Naive thymus-derived CD4-positive, alpha-beta T cell (primary cell): ENCODE measurements around the gene PRKAR1A. TPM values are rescaled to one million over a fixed set of nuclear protein-coding genes. Genes with fewer than 3 reads are reported as not detected.

Experiments
- ATAC-seq: fragments of 150-1000 bp; cut with Tn5 transposase; 2 replicates; pipeline ENCODE4 v1.10.0; 2021; ENCODE audit warnings: mild to moderate bottlenecking, moderate library complexity
- CTCF ChIA-PET: fragments of 350-600 bp; sonication (Branson Sonifier 250); formaldehyde crosslinking; loops from one replicate; lab custom pipeline; 2021; ENCODE audit warnings: antibody characterized with exemption; lab: Charles Lee
- POLR2A ChIA-PET: fragments of 350-600 bp; sonication (Branson Sonifier 250); formaldehyde crosslinking; loops from one replicate; lab custom pipeline; 2021; ENCODE audit warnings: antibody characterized with exemption, inconsistent platforms; lab: Charles Lee
- DNase-seq, 9 donors: peaks; one replicate each; pipeline versions ENCODE4 v3.0.0 to v3.0.0-alpha.2; 2020 to 2022; ENCODE audit warnings: mixed read lengths in 1 of 9
- H3K27ac ChIP-seq: one replicate; pipeline ENCODE4 v1.7.0; 2013; ENCODE audit warnings: mild to moderate bottlenecking, low read depth, low read length, moderate library complexity
- H3K27me3 ChIP-seq, 2 donors: one replicate each; pipeline ENCODE4 v1.7.0; 2013; ENCODE audit warnings: low read length in 2 of 2, mild to moderate bottlenecking in 2 of 2, moderate library complexity in 2 of 2; ENCODE audit not compliant: control insufficient read depth in 2 of 2, insufficient read depth in 2 of 2
- H3K36me3 ChIP-seq, 3 experiments: 1 replicate in 2 of 3; 2 replicates in 1 of 3; pipeline ENCODE4 v1.7.0; 2013; ENCODE audit warnings: low read length in 3 of 3, mild to moderate bottlenecking in 3 of 3, moderate library complexity in 1 of 3; ENCODE audit not compliant: insufficient read depth in 3 of 3, control insufficient read depth in 2 of 3
- H3K4me1 ChIP-seq, 2 donors: one replicate each; pipeline ENCODE4 v1.7.0; 2013; ENCODE audit warnings: low read length in 2 of 2, mild to moderate bottlenecking in 2 of 2, moderate library complexity in 1 of 2; ENCODE audit not compliant: control insufficient read depth in 2 of 2, insufficient read depth in 2 of 2
- H3K4me3 ChIP-seq: 2 replicates; pipeline ENCODE4 v1.7.0; 2013; ENCODE audit warnings: mild to moderate bottlenecking, low read length
- H3K9me3 ChIP-seq, 3 experiments: 1 replicate in 2 of 3; 2 replicates in 1 of 3; pipeline ENCODE4 v1.7.0; 2013; ENCODE audit warnings: low read length in 3 of 3; ENCODE audit not compliant: control insufficient read depth in 2 of 3
- H3K27ac Mint-ChIP-seq, 9 donors: one replicate each; pipeline ENCODE4 v1.8.0; 2020 to 2022; ENCODE audit warnings: mixed read lengths in 9 of 9, mild to moderate bottlenecking in 8 of 9, moderate library complexity in 5 of 9, inconsistent platforms in 2 of 9
- H3K27me3 Mint-ChIP-seq, 5 donors: one replicate each; pipeline ENCODE4 v1.8.0; 2021 to 2022; ENCODE audit warnings: mixed read lengths in 5 of 5, mild to moderate bottlenecking in 1 of 5
- H3K36me3 Mint-ChIP-seq, 5 donors: one replicate each; pipeline ENCODE4 v1.8.0; 2020 to 2022; ENCODE audit warnings: mixed read lengths in 5 of 5, mild to moderate bottlenecking in 3 of 5, inconsistent platforms in 1 of 5
- H3K4me1 Mint-ChIP-seq, 7 donors: one replicate each; pipeline ENCODE4 v1.8.0; 2020 to 2022; ENCODE audit warnings: mixed read lengths in 7 of 7, mild to moderate bottlenecking in 3 of 7, inconsistent platforms in 1 of 7
- H3K4me3 Mint-ChIP-seq, 10 donors: one replicate each; pipeline ENCODE4 v1.8.0; 2020 to 2022; ENCODE audit warnings: mild to moderate bottlenecking in 10 of 10, mixed read lengths in 10 of 10, moderate library complexity in 6 of 10, inconsistent platforms in 2 of 10
- H3K9me3 Mint-ChIP-seq, 11 donors: one replicate each; pipeline ENCODE4 v1.8.0; 2020 to 2022; ENCODE audit warnings: mixed read lengths in 11 of 11, mild to moderate bottlenecking in 4 of 11, inconsistent platforms in 1 of 11, moderate library complexity in 1 of 11
- intact Hi-C, 2 donors: fragments of 100-400 bp; cut with micrococcal nuclease; formaldehyde crosslinking; loops; one replicate each; pipeline ENCODE4 v1.15.1; 2023
- polyA plus RNA-seq, 2 donors: library from polyadenylated mRNA; unstranded; fragments of 300-500 nt; fragmentation: Illumina TruSeq; gene quantifications; one replicate each; pipeline ENCODE4 v1.2.3, GENCODE V29; 2021
- total RNA-seq, 6 experiments: library from RNA in 5 of 6; stranded (reverse) in 5 of 6; gene quantifications; 1 replicate in 5 of 6; 2 replicates in 1 of 6; pipeline ENCODE4 v1.2.3 and lab custom pipeline; 2021 to 2026

PRKAR1A gene
- total and polyA plus RNA-seq, 7 experiments from 2014 or later: 115 to 224 (median 156) TPM

DNA sequence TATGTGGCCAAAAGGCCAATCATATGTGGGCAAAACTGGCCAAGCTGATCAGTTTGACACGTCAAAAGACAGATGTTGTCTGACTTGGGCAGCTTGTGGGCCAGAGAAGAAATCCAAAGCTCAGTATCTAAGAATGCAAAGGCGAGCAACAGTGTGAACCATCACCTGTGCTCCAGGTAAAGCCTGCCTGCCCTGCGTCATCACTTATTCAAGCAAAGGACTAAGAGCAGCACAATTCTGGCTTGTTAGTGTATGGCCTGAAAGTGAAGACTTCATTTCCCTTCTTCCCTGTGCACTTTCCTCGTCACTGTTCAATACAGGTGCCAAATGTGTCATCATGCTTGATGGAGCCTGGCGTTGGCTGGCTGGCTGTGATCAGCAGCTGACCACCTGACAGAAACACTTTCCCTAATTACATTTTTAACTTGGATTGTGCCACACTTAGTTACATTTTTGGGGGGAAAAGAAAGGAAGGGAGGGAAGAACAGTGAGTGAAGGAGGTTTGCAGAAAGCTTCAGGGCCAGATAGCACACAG is 84.2 kb downstream of the PRKAR1A start:
- Mint-ChIP-seq H3K27me3 (peaks cover 68 to 78% (median 72%) of the 10 kb centered on the region in 5 donors), H3K4me3 (no peak overlapping the region), H3K36me3 (no peaks in the 10 kb centered on the region), H3K9me3 (peaks cover 0 to 3% (median 0%) of the 10 kb centered on the region in 11 donors), H3K27ac (no peak overlapping the region), H3K4me1 (peaks cover 7 to 27% (median 21%) of the 10 kb centered on the region in 7 donors)
- Histone ChIP-seq H3K27ac (no peak overlapping the region), H3K36me3 (no peaks in the 10 kb centered on the region), H3K27me3 (no peaks in the 10 kb centered on the region), H3K9me3 (no peaks in the 10 kb centered on the region), H3K4me3 (no peak overlapping the region), H3K4me1 (peaks cover 0 to 4% of the 10 kb centered on the region in 2 donors)
- ATAC-seq (no peak), DNase-seq (no peak)
- intact Hi-C loops: no loop called here
- POLR2A ChIA-PET: no interaction called here
- CTCF ChIA-PET: no interaction called here

DNA sequence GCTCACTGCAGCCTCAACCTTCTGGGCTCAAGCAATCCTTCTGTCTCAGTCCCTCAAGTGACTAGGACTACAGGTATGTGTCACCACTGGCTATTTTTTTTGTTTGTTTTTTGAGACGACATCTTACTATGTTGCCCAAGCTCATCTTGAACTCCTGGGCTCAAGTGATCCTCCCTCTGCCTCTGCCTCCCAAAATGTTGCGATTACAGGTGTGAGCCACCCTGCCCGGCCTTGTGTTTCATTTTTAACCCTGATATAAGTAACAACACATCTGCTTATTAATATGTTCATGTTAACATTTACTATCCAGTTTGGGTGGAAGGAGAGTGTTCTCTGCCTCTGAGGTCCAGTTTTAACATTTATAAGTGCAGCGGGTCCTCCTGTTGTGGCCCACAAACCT is 85.8 kb downstream of the PRKAR1A start:
- Mint-ChIP-seq H3K4me3 (no peak overlapping the region), H3K4me1 (peaks cover 11 to 35% (median 26%) of the 10 kb centered on the region in 7 donors), H3K36me3 (no peaks in the 10 kb centered on the region), H3K27me3 (peaks cover 71 to 82% (median 72%) of the 10 kb centered on the region in 5 donors), H3K27ac (no peak overlapping the region), H3K9me3 (peaks cover 0 to 3% (median 0%) of the 10 kb centered on the region in 11 donors)
- Histone ChIP-seq H3K4me3 (no peak overlapping the region), H3K27ac (no peak overlapping the region), H3K9me3 (no peaks in the 10 kb centered on the region), H3K4me1 (peaks cover 0 to 4% of the 10 kb centered on the region in 2 donors), H3K36me3 (no peaks in the 10 kb centered on the region), H3K27me3 (peaks cover 0 to 6% of the 10 kb centered on the region in 2 donors)
- no peak for ATAC-seq
- CTCF ChIA-PET: no interaction called here
- POLR2A ChIA-PET: no interaction called here
- intact Hi-C loops: no loop called here
- DNase-seq: no peak

DNA sequence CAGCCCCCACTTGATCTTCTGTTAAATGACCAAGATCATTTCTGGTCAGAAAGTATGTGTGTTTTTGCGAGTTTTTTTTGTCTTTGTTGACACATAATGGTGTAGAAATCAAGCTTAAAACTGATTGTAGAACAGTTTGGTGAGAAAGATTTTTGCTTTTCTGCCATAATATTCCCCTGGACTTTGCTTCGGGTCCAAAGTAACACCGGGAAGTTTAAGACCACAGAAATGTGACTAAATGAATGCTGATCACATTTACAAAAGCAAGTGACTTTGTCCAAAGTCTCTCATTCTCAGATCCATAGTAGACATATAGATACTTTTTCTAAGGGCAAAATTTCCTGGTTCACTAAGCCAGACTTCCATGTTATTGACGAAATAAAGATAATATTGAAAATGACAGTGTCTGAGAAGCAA is 86.3 kb downstream of the PRKAR1A start:
- Mint-ChIP-seq H3K4me3 (no peak overlapping the region), H3K27ac (no peak overlapping the region), H3K4me1 (peaks cover 11 to 35% (median 26%) of the 10 kb centered on the region in 7 donors), H3K9me3 (peaks cover 0 to 2% (median 0%) of the 10 kb centered on the region in 11 donors), H3K27me3 (peaks cover 72 to 83% (median 72%) of the 10 kb centered on the region in 5 donors), H3K36me3 (no peaks in the 10 kb centered on the region)
- ChIA-PET POLR2A (no interaction called here), CTCF (no interaction called here)
- Histone ChIP-seq H3K4me1 (peaks cover 0 to 4% of the 10 kb centered on the region in 2 donors), H3K4me3 (no peak overlapping the region), H3K27ac (no peak overlapping the region), H3K27me3 (peaks cover 0 to 6% of the 10 kb centered on the region in 2 donors), H3K36me3 (no peaks in the 10 kb centered on the region), H3K9me3 (no peaks in the 10 kb centered on the region)
- intact Hi-C loops: no loop called here
- no peak for DNase-seq
- no peak for ATAC-seq

DNA sequence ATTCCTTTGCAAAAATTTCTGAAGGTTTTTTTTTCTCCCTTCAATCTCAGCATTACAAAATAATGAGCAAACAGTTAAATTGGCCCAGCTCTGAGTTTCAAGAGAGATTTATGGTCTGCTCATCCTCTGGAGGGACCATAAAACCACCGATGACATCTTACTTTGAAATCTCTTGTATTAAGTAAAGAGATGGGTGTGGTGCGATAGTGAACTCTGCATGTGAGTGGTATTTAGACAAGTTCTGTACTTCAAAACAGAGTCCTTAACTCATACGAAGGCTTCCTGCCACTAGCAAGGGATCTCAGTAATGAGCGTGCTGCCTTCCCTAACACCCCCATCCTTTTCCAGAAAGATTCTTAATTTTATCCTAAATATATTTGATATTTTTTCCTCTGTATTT is 86.9 kb downstream of the PRKAR1A start:
- H3K36me3 Mint-ChIP-seq: no peaks in the 10 kb centered on the region
- peak overlapping the region in 3 of 10 donors; percentile 60 to 82 (median 62) for H3K4me3 Mint-ChIP-seq
- peaks cover 11 to 35% (median 26%) of the 10 kb centered on the region in 7 donors for H3K4me1 Mint-ChIP-seq
- H3K36me3 ChIP-seq: no peaks in the 10 kb centered on the region
- peaks cover 0 to 6% of the 10 kb centered on the region in 2 donors for H3K27me3 ChIP-seq
- H3K4me3 ChIP-seq: no peak overlapping the region
- no peak overlapping the region for H3K27ac Mint-ChIP-seq
- ATAC-seq (no peak), DNase-seq (no peak)
- peaks cover 0 to 4% of the 10 kb centered on the region in 2 donors for H3K4me1 ChIP-seq
- intact Hi-C loops: no loop called here
- CTCF ChIA-PET: no interaction called here
- H3K27ac ChIP-seq: no peak overlapping the region
- POLR2A ChIA-PET: no interaction called here
- peaks cover 0 to 2% (median 0%) of the 10 kb centered on the region in 11 donors for H3K9me3 Mint-ChIP-seq
- H3K27me3 Mint-ChIP-seq: peaks cover 71 to 83% (median 72%) of the 10 kb centered on the region in 5 donors
- H3K9me3 ChIP-seq: no peaks in the 10 kb centered on the region

DNA sequence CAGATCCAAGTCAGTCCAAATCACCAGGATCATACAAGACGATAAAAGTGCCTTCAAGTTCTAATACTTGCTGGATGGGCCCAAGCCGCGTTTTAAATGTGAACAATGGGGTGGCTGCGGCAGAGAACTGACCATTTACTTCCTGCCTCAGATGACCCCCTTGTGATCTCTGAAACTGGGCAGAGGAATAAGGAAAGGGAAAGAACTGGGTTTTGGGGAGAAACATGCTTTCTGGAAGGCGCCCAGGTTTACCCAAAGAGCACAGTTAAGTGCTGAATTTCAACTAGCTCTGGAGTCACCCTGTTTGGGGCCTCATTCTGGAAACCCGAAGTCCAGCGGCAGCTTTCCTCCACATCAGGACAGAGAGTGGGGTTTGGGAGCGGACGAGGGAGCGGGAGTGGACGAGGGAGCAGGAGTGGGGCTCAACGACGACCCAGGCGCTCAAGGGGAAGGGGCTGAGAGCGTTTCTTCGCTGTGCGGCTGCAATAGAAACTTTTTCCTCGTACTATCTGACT is 87.4 kb downstream of the PRKAR1A start:
- DNase-seq (no peak), ATAC-seq (no peak)
- ChIA-PET CTCF (no interaction called here), POLR2A (no interaction called here)
- peaks cover 11 to 35% (median 26%) of the 10 kb centered on the region in 7 donors for H3K4me1 Mint-ChIP-seq
- H3K4me3 Mint-ChIP-seq: peak overlapping the region; percentile 23 to 82 (median 67)
- no peaks in the 10 kb centered on the region for H3K9me3 ChIP-seq
- H3K9me3 Mint-ChIP-seq: peaks cover 0 to 2% (median 0%) of the 10 kb centered on the region in 11 donors
- peaks cover 68 to 82% (median 71%) of the 10 kb centered on the region in 5 donors for H3K27me3 Mint-ChIP-seq
- no peaks in the 10 kb centered on the region for H3K36me3 Mint-ChIP-seq
- peaks cover 0 to 6% of the 10 kb centered on the region in 2 donors for H3K27me3 ChIP-seq
- no peaks in the 10 kb centered on the region for H3K36me3 ChIP-seq
- H3K4me1 ChIP-seq: peaks cover 0 to 4% of the 10 kb centered on the region in 2 donors
- no peak overlapping the region for H3K27ac Mint-ChIP-seq
- no peak overlapping the region for H3K27ac ChIP-seq
- no peak overlapping the region for H3K4me3 ChIP-seq
- intact Hi-C loops: no loop called here

DNA sequence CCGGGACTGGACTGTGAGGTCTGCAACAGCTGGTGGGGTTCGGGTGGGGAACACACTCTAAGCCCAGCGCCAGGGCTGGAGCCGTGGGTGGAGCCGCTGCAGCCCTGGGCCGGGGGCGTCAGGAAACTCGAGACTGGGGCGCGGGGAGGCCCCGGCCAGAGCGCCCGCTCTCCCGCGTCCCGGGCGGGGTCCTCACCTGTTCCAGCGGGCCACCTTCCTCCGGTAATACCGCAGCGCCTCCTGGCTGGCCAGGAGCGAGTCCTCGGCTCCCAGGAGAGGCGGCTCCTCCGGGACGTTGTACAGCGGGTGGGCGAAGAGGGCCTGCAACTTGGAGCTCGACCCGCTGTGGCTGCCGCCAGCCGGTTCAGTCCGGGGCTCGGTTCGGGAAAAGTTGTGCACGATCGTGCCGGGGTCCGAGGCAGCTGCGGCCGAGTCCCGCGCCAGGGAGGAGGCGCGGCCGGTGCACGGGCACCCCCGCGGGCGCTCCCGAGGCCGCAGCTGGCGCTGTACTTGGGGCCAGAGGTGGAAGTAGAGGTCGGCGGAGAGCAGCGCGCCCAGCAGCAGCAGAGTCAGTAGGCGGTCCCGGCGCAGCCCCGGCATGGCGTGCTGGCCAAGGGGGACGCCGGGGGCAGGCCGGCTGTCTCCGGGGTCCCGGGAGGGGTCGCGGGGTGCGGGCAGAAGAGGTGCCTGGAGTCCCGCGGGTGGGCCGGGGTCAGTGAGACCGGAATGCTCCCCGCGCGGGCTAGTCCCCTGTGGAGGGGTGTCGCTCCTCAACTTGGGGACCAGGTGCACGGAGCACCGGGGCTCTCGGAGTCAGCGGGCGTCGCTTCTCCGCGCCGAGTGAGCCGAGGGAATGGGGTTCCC is 88.1 kb downstream of the PRKAR1A start:
- ATAC-seq (peak; percentile 44), DNase-seq (peak in 1 of 9 donors; percentile 28)
- CTCF ChIA-PET: no interaction called here
- intact Hi-C loops: no loop called here
- H3K27me3 ChIP-seq: peaks cover 0 to 6% of the 10 kb centered on the region in 2 donors
- H3K27ac Mint-ChIP-seq: no peak overlapping the region
- H3K9me3 Mint-ChIP-seq: peaks cover 0 to 5% (median 0%) of the 10 kb centered on the region in 11 donors
- peaks cover 0 to 4% of the 10 kb centered on the region in 2 donors for H3K4me1 ChIP-seq
- POLR2A ChIA-PET: no interaction called here
- no peak overlapping the region for H3K27ac ChIP-seq
- peak overlapping the region in 7 of 10 donors; percentile 23 to 82 (median 68) for H3K4me3 Mint-ChIP-seq
- H3K4me3 ChIP-seq: no peak overlapping the region
- peaks cover 11 to 30% (median 22%) of the 10 kb centered on the region in 7 donors for H3K4me1 Mint-ChIP-seq
- no peaks in the 10 kb centered on the region for H3K9me3 ChIP-seq
- peaks cover 68 to 79% (median 73%) of the 10 kb centered on the region in 5 donors for H3K27me3 Mint-ChIP-seq
- H3K36me3 Mint-ChIP-seq: peaks cover 0 to 5% (median 0%) of the 10 kb centered on the region in 5 donors
- no peaks in the 10 kb centered on the region for H3K36me3 ChIP-seq
